Trophoblast cell (in vitro differentiated cells and primary cell): ENCODE measurements around the gene CD300LB.
A peak's percentile ranks its signal among the peaks of the same experiment; 100 is the strongest.
"Not testable (repeated sequence)": the region's sequence is repeated elsewhere in the genome, so short reads cannot be mapped to it uniquely, and the experiment has no call there.

ENCODE experiments used
- DNase-seq, 2 donors: peaks; one replicate each; pipeline ENCODE4 v3.0.0-alpha.2; 2016
- H2AFZ ChIP-seq: 2 replicates; pipeline ENCODE4 v1.6.1; 2013; ENCODE audit warnings: low read length, moderate library complexity, mild to moderate bottlenecking; ENCODE audit not compliant: insufficient read depth, poor library complexity
- H2AK5ac ChIP-seq: 2 replicates; pipeline ENCODE4 v1.6.1; 2013; ENCODE audit warnings: mild to moderate bottlenecking, low read length
- H2BK120ac ChIP-seq: 2 replicates; pipeline ENCODE4 v1.6.1; 2013; ENCODE audit warnings: low read length, mild to moderate bottlenecking, moderate library complexity; ENCODE audit not compliant: insufficient read depth, poor library complexity
- H2BK12ac ChIP-seq: 2 replicates; pipeline ENCODE4 v1.6.1; 2013; ENCODE audit warnings: mild to moderate bottlenecking, low read length, moderate library complexity
- H2BK5ac ChIP-seq: 2 replicates; pipeline ENCODE4 v1.6.1; 2013; ENCODE audit warnings: low read length, low read depth, moderate library complexity, mild to moderate bottlenecking; ENCODE audit not compliant: poor library complexity
- H3K14ac ChIP-seq: 2 replicates; pipeline ENCODE4 v1.6.1; 2013; ENCODE audit warnings: mild to moderate bottlenecking, low read length
- H3K18ac ChIP-seq: 2 replicates; pipeline ENCODE4 v1.6.1; 2013; ENCODE audit warnings: mild to moderate bottlenecking, low read length
- H3K23ac ChIP-seq: 2 replicates; pipeline ENCODE4 v1.6.1; 2013; ENCODE audit warnings: low read length
- H3K27ac ChIP-seq: 2 replicates; pipeline ENCODE4 v1.5.1; 2013; ENCODE audit warnings: low read depth, mild to moderate bottlenecking, inconsistent platforms, low read length, moderate library complexity
- H3K27me3 ChIP-seq: 2 replicates; pipeline ENCODE4 v1.6.1; 2013; ENCODE audit warnings: inconsistent platforms, mild to moderate bottlenecking, low read length, moderate library complexity; ENCODE audit not compliant: insufficient read depth
- H3K36me3 ChIP-seq, 2 experiments: 1 replicate in 1 of 2; 2 replicates in 1 of 2; pipeline ENCODE4 v1.6.1; 2013; ENCODE audit warnings: low read length in 2 of 2, mild to moderate bottlenecking in 2 of 2, moderate library complexity in 1 of 2; ENCODE audit not compliant: insufficient read depth in 2 of 2, control insufficient read depth in 1 of 2
- H3K4ac ChIP-seq: 2 replicates; pipeline ENCODE4 v1.6.1; 2013; ENCODE audit warnings: low read depth, mild to moderate bottlenecking, low read length, moderate library complexity
- H3K4me1 ChIP-seq, 2 experiments: 1 replicate in 1 of 2; 2 replicates in 1 of 2; pipeline ENCODE4 v1.6.1; 2013; ENCODE audit warnings: low read length in 2 of 2, mild to moderate bottlenecking in 2 of 2, moderate library complexity in 1 of 2; ENCODE audit not compliant: insufficient read depth in 2 of 2, control insufficient read depth in 1 of 2
- H3K4me2 ChIP-seq: 2 replicates; pipeline ENCODE4 v1.6.1; 2013; ENCODE audit warnings: inconsistent platforms, mild to moderate bottlenecking, low read length, moderate library complexity
- H3K4me3 ChIP-seq: 2 replicates; pipeline ENCODE4 v1.5.1; 2013; ENCODE audit warnings: mild to moderate bottlenecking, low read depth, low read length, inconsistent platforms
- H3K79me1 ChIP-seq: one replicate; pipeline ENCODE4 v1.6.1; 2013; ENCODE audit warnings: low read length
- H3K79me2 ChIP-seq: 2 replicates; pipeline ENCODE4 v1.6.1; 2013; ENCODE audit warnings: low read length, mild to moderate bottlenecking; ENCODE audit not compliant: control insufficient read depth, insufficient read depth, poor library complexity
- H3K9ac ChIP-seq: 2 replicates; pipeline ENCODE4 v1.6.1; 2013; ENCODE audit warnings: mild to moderate bottlenecking, low read length
- H3K9me3 ChIP-seq: 2 replicates; pipeline ENCODE4 v1.6.1; 2013; ENCODE audit warnings: low read depth, mild to moderate bottlenecking, control low read depth, inconsistent platforms, low read length; ENCODE audit not compliant: insufficient read depth
- H4K12ac ChIP-seq: 2 replicates; pipeline ENCODE4 v1.6.1; 2013; ENCODE audit warnings: low read depth, mild to moderate bottlenecking, low read length, moderate library complexity
- H4K8ac ChIP-seq: 2 replicates; pipeline ENCODE4 v1.6.1; 2013; ENCODE audit warnings: low read depth, mild to moderate bottlenecking, low read length, moderate library complexity
- H4K91ac ChIP-seq: one replicate; pipeline ENCODE4 v1.6.1; 2013; ENCODE audit warnings: low read depth, mild to moderate bottlenecking, low read length, moderate library complexity
- WGBS: extraction: QIAGEN DNeasy Blood & Tissue Kit; methylation state at CpG from one replicate; pipeline ENCODE4 v1.1.7; 2013; ENCODE audit warnings: missing lambda C conversion rate; ENCODE audit not compliant: insufficient read length, insufficient coverage; ENCODE audit errors: extremely low coverage; 5-methylcytosine and 5-hydroxymethylcytosine counted together

The CD300LB gene

DNA sequence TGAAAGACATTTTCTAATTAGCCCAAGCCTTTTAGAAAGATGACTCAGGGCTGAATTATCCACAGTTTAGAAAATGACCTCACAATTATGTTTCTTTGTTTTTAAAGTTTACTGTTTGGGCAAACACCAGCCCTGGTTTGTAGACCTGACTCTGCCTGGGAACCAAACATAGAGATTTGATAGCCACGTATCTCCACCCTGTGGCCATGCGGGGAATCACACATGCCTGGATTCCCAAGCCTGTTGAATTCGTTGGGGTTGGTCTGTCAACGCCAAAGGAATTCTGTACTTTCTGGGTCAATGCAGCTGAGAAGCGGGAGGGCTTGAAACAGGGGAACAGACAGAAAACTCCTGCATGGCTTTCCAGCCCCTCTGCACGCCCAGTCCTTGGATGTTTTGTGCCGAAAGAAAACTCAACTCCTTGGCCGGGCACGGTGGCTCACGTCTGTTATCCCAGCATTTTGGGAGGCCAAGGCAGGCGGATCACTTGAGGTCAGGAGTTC lies 37.9 kb downstream of the CD300LB start:
- Histone ChIP-seq H2BK120ac (no peak overlapping the region), H3K4me2 (no peak overlapping the region), H3K27me3 (no peaks in the 10 kb centered on the region), H3K36me3 (no peaks in the 10 kb centered on the region), H3K9me3 (no peaks in the 10 kb centered on the region), H2AFZ (no peak overlapping the region), H3K4me1 (no peaks in the 10 kb centered on the region), H4K8ac (no peak overlapping the region), H3K79me1 (no peaks in the 10 kb centered on the region), H2BK5ac (no peak overlapping the region), H3K4ac (no peak overlapping the region), H2BK12ac (no peak overlapping the region), H4K91ac (no peak overlapping the region), H3K27ac (no peak overlapping the region), H3K18ac (no peak overlapping the region), H3K4me3 (no peak overlapping the region), H4K12ac (no peak overlapping the region), H3K79me2 (no peaks in the 10 kb centered on the region), H2AK5ac (no peak overlapping the region), H3K9ac (no peak overlapping the region), H3K23ac (no peak overlapping the region), H3K14ac (no peak overlapping the region)
- no CpG with 5 or more reads among the region's 11 CpGs for WGBS
- DNase-seq, result peak; percentile 56 to 77

DNA sequence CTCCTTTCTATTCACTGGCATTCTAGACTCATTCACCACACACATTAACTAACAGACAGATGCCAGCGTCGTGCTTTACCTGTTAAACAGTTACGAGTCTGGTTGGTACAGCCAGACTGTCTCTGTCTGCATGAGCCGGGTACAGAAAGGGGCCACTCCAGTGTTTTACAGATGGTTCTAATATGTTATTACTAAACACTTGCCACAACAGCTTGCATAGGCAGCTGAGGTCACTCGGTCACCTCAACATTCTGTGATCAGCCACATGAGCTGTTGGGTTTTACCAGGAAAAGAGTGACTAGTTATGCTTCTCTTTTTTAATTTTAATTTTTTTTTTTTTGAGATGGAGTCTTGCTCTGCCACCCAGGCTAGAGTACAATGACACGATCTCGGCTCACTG lies 39.6 kb downstream of the CD300LB start:
- Histone ChIP-seq H2BK5ac (no peak overlapping the region), H3K14ac (no peak overlapping the region), H3K9ac (no peak overlapping the region), H3K79me2 (no peaks in the 10 kb centered on the region), H3K27me3 (no peaks in the 10 kb centered on the region), H3K4me2 (no peak overlapping the region), H3K4me1 (no peaks in the 10 kb centered on the region), H3K79me1 (no peaks in the 10 kb centered on the region), H3K4ac (no peak overlapping the region), H3K36me3 (no peaks in the 10 kb centered on the region), H2AK5ac (no peak overlapping the region), H3K18ac (no peak overlapping the region), H3K23ac (no peak overlapping the region), H3K9me3 (no peaks in the 10 kb centered on the region), H3K27ac (no peak overlapping the region), H2BK120ac (no peak overlapping the region), H4K12ac (no peak overlapping the region), H2BK12ac (no peak overlapping the region), H4K8ac (no peak overlapping the region), H4K91ac (no peak overlapping the region), H2AFZ (no peak overlapping the region), H3K4me3 (no peak overlapping the region)
- no peak for DNase-seq
- no CpG with 5 or more reads among the region's 7 CpGs for WGBS

DNA sequence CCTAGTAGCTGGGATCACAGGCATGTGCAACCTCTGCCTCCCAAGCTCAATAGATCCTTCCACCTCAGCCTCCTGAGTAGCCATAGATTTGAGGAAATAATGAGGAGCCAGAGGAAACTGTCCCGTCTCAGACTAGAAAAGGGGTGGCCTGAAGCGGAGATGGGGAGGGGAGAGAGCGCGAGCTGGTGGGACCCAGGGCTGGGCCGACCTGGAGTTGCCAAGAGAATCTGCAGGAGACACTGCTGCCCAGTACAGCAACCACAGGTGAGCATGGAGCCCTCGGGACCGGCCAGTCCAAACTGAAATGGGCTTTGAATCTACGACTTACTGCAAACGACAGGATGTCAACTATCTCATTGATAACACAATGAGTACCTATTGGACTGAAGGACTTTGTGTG lies 40.6 kb downstream of the CD300LB start:
- Histone ChIP-seq H3K27ac (no peak overlapping the region), H4K91ac (no peak overlapping the region), H2AK5ac (no peak overlapping the region), H4K8ac (no peak overlapping the region), H3K4ac (no peak overlapping the region), H3K9ac (no peak overlapping the region), H3K79me1 (no peaks in the 10 kb centered on the region), H3K9me3 (no peaks in the 10 kb centered on the region), H3K14ac (no peak overlapping the region), H3K18ac (no peak overlapping the region), H3K79me2 (no peaks in the 10 kb centered on the region), H2AFZ (no peak overlapping the region), H3K23ac (no peak overlapping the region), H2BK12ac (no peak overlapping the region), H3K4me2 (no peak overlapping the region), H3K36me3 (no peaks in the 10 kb centered on the region), H2BK120ac (no peak overlapping the region), H3K4me3 (no peak overlapping the region), H4K12ac (no peak overlapping the region), H3K27me3 (no peaks in the 10 kb centered on the region), H3K4me1 (no peaks in the 10 kb centered on the region), H2BK5ac (no peak overlapping the region)
- no peak for DNase-seq
- no CpG with 5 or more reads among the region's 9 CpGs for WGBS

DNA sequence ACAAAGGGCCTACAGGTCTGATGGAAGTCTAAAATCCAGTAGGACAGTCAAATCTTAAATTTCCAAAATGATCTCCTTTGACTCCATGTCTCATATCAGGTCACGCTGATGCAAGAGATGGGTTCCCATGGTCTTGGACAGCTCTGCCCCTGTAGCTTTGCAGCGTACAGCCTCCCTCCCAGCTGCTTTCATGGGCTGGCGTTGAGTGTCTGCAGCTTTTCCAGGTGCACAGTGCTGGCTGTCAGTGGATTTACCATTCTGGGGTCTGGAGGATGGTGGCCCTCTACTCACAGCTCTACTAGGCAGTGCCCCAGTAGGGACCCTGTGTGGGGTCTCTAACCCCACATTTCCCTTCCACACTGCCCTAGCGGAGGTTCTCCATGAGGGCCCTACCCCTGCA lies 43.0 kb downstream of the CD300LB start:
- H3K27me3 ChIP-seq, H2BK5ac ChIP-seq, H4K12ac ChIP-seq, H2BK12ac ChIP-seq, H4K91ac ChIP-seq, H3K4me3 ChIP-seq, H3K79me2 ChIP-seq, H3K4me1 ChIP-seq, H3K9ac ChIP-seq, H3K4ac ChIP-seq, H3K27ac ChIP-seq, H3K79me1 ChIP-seq, H3K9me3 ChIP-seq, H4K8ac ChIP-seq, H2AFZ ChIP-seq, H3K23ac ChIP-seq, H3K36me3 ChIP-seq, DNase-seq, H3K4me2 ChIP-seq, H2AK5ac ChIP-seq, H3K18ac ChIP-seq, H3K14ac ChIP-seq, H2BK120ac ChIP-seq: not testable (repeated sequence)
- WGBS, result no CpG with 5 or more reads among the region's 4 CpGs
